Measurements from ENCODE around the gene MREG.

- TF ChIP-seq REST (IDR thresholded peaks at IDR 0.05; ENCODE audit: low read depth, low read length): no peak
- TF ChIP-seq USF2 (IDR thresholded peaks at IDR 0.05; ENCODE audit: borderline replicate concordance, low read depth, low read length): no peak
- no peak for TF ChIP-seq CHD4 (IDR thresholded peaks at IDR 0.05)
- no peak for TF ChIP-seq POLR2AphosphoS5 (IDR thresholded peaks at IDR 0.05; ENCODE audit: low read length)
- no peak for TF ChIP-seq RAD21 (IDR thresholded peaks at IDR 0.05; ENCODE audit: insufficient read depth, low read depth, low read length)
- no peak for TF ChIP-seq YY1 (IDR thresholded peaks at IDR 0.05; ENCODE audit: low read depth, low read length)
- TF ChIP-seq CEBPZ (IDR thresholded peaks at IDR 0.05; ENCODE audit: low read depth, low read length): no peak
- no peak for TF ChIP-seq RFX5 (IDR thresholded peaks at IDR 0.05; ENCODE audit: low read depth, low read length)
- TF ChIP-seq CTCF (IDR thresholded peaks at IDR 0.05 in 2 of 3, conservative IDR thresholded peaks at IDR 0.05 in 1 of 3; ENCODE audit: control insufficient read depth in 2 of 3, extremely low read depth in 1 of 3, insufficient read depth in 1 of 3, low read depth in 3 of 3, low read length in 3 of 3): no peak
Observed at GRCh38 chr2:216056739-216057138, 43.4 kb upstream of the MREG start.
